Spinal cord (tissue), 10 donors: Measurements from ENCODE around the gene C1QTNF8. TPM values are rescaled to one million over a fixed set of nuclear protein-coding genes. Genes with fewer than 3 reads are reported as not detected.

ENCODE experiments used
- DNase-seq, 6 donors: peaks; one replicate each; pipeline versions ENCODE4 v3.0.0 to v3.0.0-alpha.2; 2013 to 2015; ENCODE audit warnings: low spot score in 6 of 6, low read depth in 4 of 6
- H3K27ac ChIP-seq: one replicate; pipeline ENCODE4 v1.5.1; 2013; ENCODE audit warnings: low read depth, low read length, control low read depth
- H3K27me3 ChIP-seq: one replicate; pipeline ENCODE4 v1.6.1; 2013; ENCODE audit warnings: low read length; ENCODE audit not compliant: control insufficient read depth, insufficient read depth
- H3K36me3 ChIP-seq: one replicate; pipeline ENCODE4 v1.6.1; 2013; ENCODE audit warnings: low read length; ENCODE audit not compliant: control insufficient read depth, insufficient read depth
- H3K4me1 ChIP-seq: one replicate; pipeline ENCODE4 v1.6.1; 2013; ENCODE audit warnings: low read length; ENCODE audit not compliant: control insufficient read depth, insufficient read depth
- H3K4me3 ChIP-seq: one replicate; pipeline ENCODE4 v1.5.1; 2013; ENCODE audit warnings: low read depth, low read length, control low read depth
- H3K9me3 ChIP-seq: one replicate; pipeline ENCODE4 v1.6.1; 2013; ENCODE audit warnings: low read length; ENCODE audit not compliant: control insufficient read depth, insufficient read depth
- WGBS: methylation state at CpG from one replicate; pipeline ENCODE4 v1.1.5; 2013; ENCODE audit warnings: missing lambda C conversion rate; ENCODE audit not compliant: insufficient coverage; 5-methylcytosine and 5-hydroxymethylcytosine counted together
- polyA plus RNA-seq, 2 donors: library from polyadenylated mRNA; unstranded; fragments of 120-200 nt; gene quantifications; one replicate each; pipeline ENCODE4 v1.2.1, GENCODE V29; 2013; ENCODE audit not compliant: insufficient read length in 2 of 2
- total RNA-seq, 2 donors: library from RNA; depleted of rRNA in 1 of 2; stranded (reverse); fragments of 120-200 nt in 1 of 2; fragments of >200 nt in 1 of 2; gene quantifications; one replicate each; pipeline versions ENCODE4 v1.2.3 to v1.2.4, GENCODE V29; 2013 to 2014
- donor health status: healthy.

C1QTNF8 gene
- total and polyA plus RNA-seq, 4 donors, result 0.17 to 0.59 (median 0.24) TPM

- no peaks in the 10 kb centered on the region for H3K27me3 ChIP-seq
- H3K4me3 ChIP-seq, result no peak overlapping the region
- H3K27ac ChIP-seq, result no peak overlapping the region
- peaks cover 2% of the 10 kb centered on the region for H3K36me3 ChIP-seq
- H3K9me3 ChIP-seq, result no peaks in the 10 kb centered on the region
- no peak for DNase-seq
- WGBS, result 85% methylated on average over 27 of the region's 31 CpGs
- peaks cover 25% of the 10 kb centered on the region for H3K4me1 ChIP-seq
Observed at GRCh38 chr16:1127971-1128715, 32.1 kb upstream of the C1QTNF8 start.

GRCh38 chr16:1127101-1127500, 31.1 kb upstream of the C1QTNF8 start:
- Histone ChIP-seq H3K36me3 (peaks cover 3% of the 10 kb centered on the region), H3K27ac (no peak overlapping the region), H3K27me3 (no peaks in the 10 kb centered on the region), H3K4me3 (no peak overlapping the region), H3K4me1 (peaks cover 26% of the 10 kb centered on the region), H3K9me3 (no peaks in the 10 kb centered on the region)
- DNase-seq, result no peak
- WGBS, result 65% methylated on average over 7 of the region's 16 CpGs

- Histone ChIP-seq H3K4me3 (no peak overlapping the region), H3K4me1 (peaks cover 31% of the 10 kb centered on the region), H3K27ac (no peak overlapping the region), H3K27me3 (no peaks in the 10 kb centered on the region), H3K36me3 (peaks cover 3% of the 10 kb centered on the region), H3K9me3 (no peaks in the 10 kb centered on the region)
- no peak for DNase-seq
- 49% methylated on average over 9 of the region's 10 CpGs for WGBS
Observed at GRCh38 chr16:1126586-1126985, 30.5 kb upstream of the C1QTNF8 start.

GRCh38 chr16:1126044-1126443, 30.0 kb upstream of the C1QTNF8 start:
- WGBS, result 52% methylated on average over 15 of the region's 17 CpGs
- H3K27ac ChIP-seq, result no peak overlapping the region
- no peaks in the 10 kb centered on the region for H3K9me3 ChIP-seq
- DNase-seq, result no peak
- H3K36me3 ChIP-seq, result peaks cover 3% of the 10 kb centered on the region
- peaks cover 36% of the 10 kb centered on the region for H3K4me1 ChIP-seq
- H3K27me3 ChIP-seq, result no peaks in the 10 kb centered on the region
- no peak overlapping the region for H3K4me3 ChIP-seq

- H3K27me3 ChIP-seq, result no peaks in the 10 kb centered on the region
- 15% methylated on average over 18 of the region's 18 CpGs for WGBS
- H3K4me3 ChIP-seq, result no peak overlapping the region
- H3K9me3 ChIP-seq, result no peaks in the 10 kb centered on the region
- H3K27ac ChIP-seq, result no peak overlapping the region
- peaks cover 3% of the 10 kb centered on the region for H3K36me3 ChIP-seq
- peak in 5 of 6 donors; percentile 24 to 96 (median 68) for DNase-seq
- peaks cover 42% of the 10 kb centered on the region for H3K4me1 ChIP-seq
Observed at GRCh38 chr16:1125471-1125870, 29.4 kb upstream of the C1QTNF8 start.

- peaks cover 49% of the 10 kb centered on the region for H3K4me1 ChIP-seq
- 90% methylated on average over 11 of the region's 11 CpGs for WGBS
- H3K27ac ChIP-seq, result no peak overlapping the region
- no peak for DNase-seq
- no peaks in the 10 kb centered on the region for H3K27me3 ChIP-seq
- no peak overlapping the region for H3K4me3 ChIP-seq
- no peaks in the 10 kb centered on the region for H3K9me3 ChIP-seq
- H3K36me3 ChIP-seq, result peaks cover 3% of the 10 kb centered on the region
Observed at GRCh38 chr16:1124795-1125194, 28.8 kb upstream of the C1QTNF8 start.

- H3K4me1 ChIP-seq, result peaks cover 50% of the 10 kb centered on the region
- H3K27ac ChIP-seq, result no peak overlapping the region
- DNase-seq, result no peak
- 93% methylated on average over 18 of the region's 18 CpGs for WGBS
- no peaks in the 10 kb centered on the region for H3K27me3 ChIP-seq
- peaks cover 3% of the 10 kb centered on the region for H3K36me3 ChIP-seq
- no peak overlapping the region for H3K4me3 ChIP-seq
- no peaks in the 10 kb centered on the region for H3K9me3 ChIP-seq
Observed at GRCh38 chr16:1124291-1124690, 28.2 kb upstream of the C1QTNF8 start.

GRCh38 chr16:1123525-1124230, 27.6 kb upstream of the C1QTNF8 start:
- H3K4me1 ChIP-seq, result peaks cover 50% of the 10 kb centered on the region
- no peak overlapping the region for H3K4me3 ChIP-seq
- no peak for DNase-seq
- H3K36me3 ChIP-seq, result peaks cover 3% of the 10 kb centered on the region
- 80% methylated on average over 16 of the region's 21 CpGs for WGBS
- no peaks in the 10 kb centered on the region for H3K9me3 ChIP-seq
- no peak overlapping the region for H3K27ac ChIP-seq
- H3K27me3 ChIP-seq, result no peaks in the 10 kb centered on the region

- H3K36me3 ChIP-seq, result peaks cover 3% of the 10 kb centered on the region
- H3K4me1 ChIP-seq, result peaks cover 52% of the 10 kb centered on the region
- H3K27me3 ChIP-seq, result no peaks in the 10 kb centered on the region
- no peak overlapping the region for H3K27ac ChIP-seq
- H3K9me3 ChIP-seq, result no peaks in the 10 kb centered on the region
- H3K4me3 ChIP-seq, result no peak overlapping the region
- 94% methylated on average over 13 of the region's 14 CpGs for WGBS
- DNase-seq, result no peak
Observed at GRCh38 chr16:1122398-1122765, 26.3 kb upstream of the C1QTNF8 start.
